Prostate gland (tissue), 2 donors: Measurements from ENCODE around the gene JAKMIP1. TPM values are rescaled to one million over a fixed set of nuclear protein-coding genes. Genes with fewer than 3 reads are reported as not detected.

Experiments used
- DNase-seq: peaks from one replicate; pipeline ENCODE4 v3.0.0-alpha.2; 2019; ENCODE audit warnings: low spot score
- H3K27ac ChIP-seq, 2 donors: fragments of 200-600 bp; sonication (generic); 2 replicates each; pipeline ENCODE4 v1.5.1; 2017 to 2019
- H3K27me3 ChIP-seq: fragments of 200-600 bp; sonication (generic); replicated peaks from 2 replicates; pipeline ENCODE4 v1.5.1; 2019; ENCODE audit not compliant: insufficient read depth
- H3K36me3 ChIP-seq, 2 donors: fragments of 200-600 bp; sonication (generic); 1 replicate in 1 of 2; 2 replicates in 1 of 2; pipeline versions ENCODE4 v1.5.1 to v1.8.1; 2017 to 2019
- H3K4me1 ChIP-seq: fragments of 200-600 bp; sonication (generic); replicated peaks from 2 replicates; pipeline ENCODE4 v1.5.1; 2019
- H3K4me3 ChIP-seq, 2 donors: fragments of 200-600 bp; sonication (generic); 2 replicates each; pipeline ENCODE4 v1.5.1; 2017 to 2019
- H3K9me3 ChIP-seq: fragments of 200-600 bp; sonication (generic); 2 replicates; pipeline ENCODE4 v1.5.1; 2017
- POLR2A ChIP-seq: fragments of 450-650 bp; IDR thresholded peaks from one replicate; pipeline ENCODE4 v1.6.1; 2016; ENCODE audit warnings: antibody characterized with exemption, mild to moderate bottlenecking
- POLR2AphosphoS5 ChIP-seq: sonication (generic); formaldehyde crosslinking; IDR thresholded peaks from one replicate; pipeline ENCODE4 v1.6.1; 2017; ENCODE audit warnings: antibody characterized with exemption
- WGBS: methylation state at CpG from one replicate; pipeline ENCODE4 v1.1.5; 2018; 5-methylcytosine and 5-hydroxymethylcytosine counted together
- intact Hi-C: fragments of 100-400 bp; cut with DNase I; formaldehyde crosslinking; loops from one replicate; pipeline ENCODE4 v1.14.2; 2022
- total RNA-seq, 2 donors: library from RNA; depleted of rRNA; stranded (reverse); fragments of >200 nt; gene quantifications; one replicate each; pipeline ENCODE4 v1.1.0, GENCODE V29; 2016
- TF ChIP-seq, protein P1 (sequence below), 4 experiments: fragments of 200-600 bp in 2 of 4; fragments of 450-650 bp in 2 of 4; sonication (generic) in 2 of 4; IDR thresholded peaks; 1 replicate in 3 of 4; 2 replicates in 1 of 4; pipeline ENCODE4 v1.5.1; 2016 to 2019; ENCODE audit warnings: antibody characterized with exemption in 4 of 4, mild to moderate bottlenecking in 2 of 4, moderate library complexity in 2 of 4

JAKMIP1 gene
- total RNA-seq, 2 donors from 2014 or later, result 22.4 to 29.1 TPM

GRCh38 chr4:6197433-6198174 lies 2.7 kb downstream of the JAKMIP1 start:
- 67% methylated on average over 9 of the region's 9 CpGs for WGBS
- TF ChIP-seq POLR2AphosphoS5, result no peak
- TF ChIP-seq, protein P1, sequence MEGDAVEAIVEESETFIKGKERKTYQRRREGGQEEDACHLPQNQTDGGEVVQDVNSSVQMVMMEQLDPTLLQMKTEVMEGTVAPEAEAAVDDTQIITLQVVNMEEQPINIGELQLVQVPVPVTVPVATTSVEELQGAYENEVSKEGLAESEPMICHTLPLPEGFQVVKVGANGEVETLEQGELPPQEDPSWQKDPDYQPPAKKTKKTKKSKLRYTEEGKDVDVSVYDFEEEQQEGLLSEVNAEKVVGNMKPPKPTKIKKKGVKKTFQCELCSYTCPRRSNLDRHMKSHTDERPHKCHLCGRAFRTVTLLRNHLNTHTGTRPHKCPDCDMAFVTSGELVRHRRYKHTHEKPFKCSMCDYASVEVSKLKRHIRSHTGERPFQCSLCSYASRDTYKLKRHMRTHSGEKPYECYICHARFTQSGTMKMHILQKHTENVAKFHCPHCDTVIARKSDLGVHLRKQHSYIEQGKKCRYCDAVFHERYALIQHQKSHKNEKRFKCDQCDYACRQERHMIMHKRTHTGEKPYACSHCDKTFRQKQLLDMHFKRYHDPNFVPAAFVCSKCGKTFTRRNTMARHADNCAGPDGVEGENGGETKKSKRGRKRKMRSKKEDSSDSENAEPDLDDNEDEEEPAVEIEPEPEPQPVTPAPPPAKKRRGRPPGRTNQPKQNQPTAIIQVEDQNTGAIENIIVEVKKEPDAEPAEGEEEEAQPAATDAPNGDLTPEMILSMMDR (IDR thresholded peaks at IDR 0.05), result no peak
- Histone ChIP-seq H3K36me3 (no peaks in the 10 kb centered on the region), H3K4me3 (no peak overlapping the region), H3K9me3 (no peaks in the 10 kb centered on the region), H3K27ac (no peak overlapping the region), H3K4me1 (no peaks in the 10 kb centered on the region), H3K27me3 (peaks cover 4% of the 10 kb centered on the region)
- no peak for DNase-seq
- intact Hi-C loops, result no loop called here

DNA sequence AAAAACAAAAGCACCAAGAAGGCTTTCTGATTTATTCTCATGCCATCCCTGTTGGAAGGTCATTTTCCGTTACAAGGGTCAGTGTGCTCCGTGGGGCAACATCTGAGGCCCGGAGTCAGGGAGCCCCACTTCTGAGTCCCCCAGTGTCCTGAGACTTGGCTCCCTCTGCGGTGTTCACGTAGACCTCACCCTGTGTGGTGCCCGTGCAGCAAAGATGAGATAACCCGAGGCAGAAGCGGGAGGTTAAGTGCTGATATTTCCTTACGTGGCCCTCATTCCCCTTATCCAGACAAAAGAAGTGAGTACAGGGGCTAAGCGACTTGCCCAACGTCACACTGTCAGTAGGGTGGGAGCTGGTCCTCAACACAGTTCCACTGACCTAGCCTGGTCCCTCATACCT lies 3.5 kb downstream of the JAKMIP1 start:
- no peak for TF ChIP-seq POLR2A
- TF ChIP-seq, protein P1 (IDR thresholded peaks at IDR 0.05), result no peak
- TF ChIP-seq POLR2AphosphoS5, result no peak
- no peak for DNase-seq
- peaks cover 4% of the 10 kb centered on the region for H3K27me3 ChIP-seq
- intact Hi-C loops, result no loop called here
- no peaks in the 10 kb centered on the region for H3K36me3 ChIP-seq
- H3K9me3 ChIP-seq, result no peaks in the 10 kb centered on the region
- no peak overlapping the region for H3K27ac ChIP-seq
- no peaks in the 10 kb centered on the region for H3K4me1 ChIP-seq
- 82% methylated on average over 11 of the region's 11 CpGs for WGBS
- H3K4me3 ChIP-seq, result no peak overlapping the region

DNA sequence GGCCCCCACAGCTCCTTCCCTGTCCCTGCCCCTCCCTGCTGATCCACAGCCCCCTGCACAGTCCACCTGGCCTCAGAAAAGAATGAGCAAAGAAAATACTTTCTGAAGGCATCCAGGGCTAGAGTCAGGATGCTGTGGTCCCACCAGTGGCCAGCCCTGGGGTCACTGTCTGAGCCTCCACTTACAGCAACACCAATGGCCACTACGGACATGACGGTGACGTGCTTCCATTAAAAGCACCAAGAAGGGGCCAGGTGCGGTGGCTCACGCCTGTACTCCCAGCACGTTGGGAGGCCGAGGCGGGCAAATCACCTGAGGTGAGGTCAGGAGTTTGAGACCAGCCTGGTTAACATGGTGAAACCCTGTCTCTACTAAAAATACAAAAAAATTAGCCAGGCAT lies 4.0 kb downstream of the JAKMIP1 start:
- H3K27ac ChIP-seq, result no peak overlapping the region
- H3K4me1 ChIP-seq, result no peaks in the 10 kb centered on the region
- no peak overlapping the region for H3K4me3 ChIP-seq
- WGBS, result 88% methylated on average over 8 of the region's 8 CpGs
- TF ChIP-seq POLR2A, result no peak
- TF ChIP-seq POLR2AphosphoS5, result no peak
- TF ChIP-seq, protein P1 (IDR thresholded peaks at IDR 0.05), result no peak
- intact Hi-C loops, result no loop called here
- no peaks in the 10 kb centered on the region for H3K36me3 ChIP-seq
- H3K27me3 ChIP-seq, result peaks cover 4% of the 10 kb centered on the region
- DNase-seq, result no peak
- H3K9me3 ChIP-seq, result no peaks in the 10 kb centered on the region

GRCh38 chr4:6195602-6196319 lies 4.6 kb downstream of the JAKMIP1 start:
- Histone ChIP-seq H3K27me3 (peaks cover 4% of the 10 kb centered on the region), H3K4me1 (no peaks in the 10 kb centered on the region), H3K36me3 (no peaks in the 10 kb centered on the region), H3K9me3 (no peaks in the 10 kb centered on the region), H3K4me3 (no peak overlapping the region), H3K27ac (no peak overlapping the region)
- intact Hi-C loops, result no loop called here
- no peak for TF ChIP-seq POLR2AphosphoS5
- TF ChIP-seq, protein P1 (IDR thresholded peaks at IDR 0.05), result no peak
- TF ChIP-seq POLR2A, result no peak
- 59% methylated on average over 12 of the region's 12 CpGs for WGBS
- DNase-seq, result no peak
